HepG2 (cell line): Measurements from ENCODE around the gene CTCF.

Experiments used
- ATF1 ChIP-seq: IDR thresholded peaks from 2 replicates; pipeline ENCODE4 v1.6.1; 2016; ENCODE audit warnings: mild to moderate bottlenecking, control low read depth
- EP300 ChIP-seq, 3 experiments: sonication (generic) in 1 of 3; formaldehyde crosslinking in 1 of 3; IDR thresholded peaks; 2 replicates each; pipeline versions ENCODE4 v1.5.1 to v1.6.1; 2011 to 2020; ENCODE audit warnings: low read depth in 2 of 3, low read length in 2 of 3, borderline replicate concordance in 1 of 3, improper control_type of control experiment in 1 of 3, mild to moderate bottlenecking in 1 of 3, missing genetic modification reagents in 1 of 3, moderate library complexity in 1 of 3
- FOXP1 ChIP-seq, 2 experiments: fragments of 450-650 bp in 1 of 2; IDR thresholded peaks; 2 replicates each; pipeline ENCODE4 v1.6.1; 2017 to 2018; ENCODE audit warnings: antibody characterized with exemption in 1 of 2
- GABPA ChIP-seq, 2 experiments: IDR thresholded peaks; 2 replicates each; pipeline ENCODE4 v1.6.1; 2011 to 2016; ENCODE audit warnings: low read depth in 2 of 2, low read length in 1 of 2, missing biosample characterization in 1 of 2, missing genetic modification characterization in 1 of 2
- HMG20A ChIP-seq: IDR thresholded peaks from 2 replicates; pipeline ENCODE4 v1.6.1; 2016; ENCODE audit warnings: borderline replicate concordance
- HOXA3 ChIP-seq: sonication (generic); formaldehyde crosslinking; IDR thresholded peaks from 2 replicates; pipeline ENCODE4 v1.5.0; 2020; ENCODE audit warnings: missing genetic modification reagents
- POLR2A ChIP-seq, 2 experiments: IDR thresholded peaks; 2 replicates each; pipeline ENCODE4 v1.6.1; 2011; ENCODE audit warnings: low read depth in 2 of 2, low read length in 2 of 2, mild to moderate bottlenecking in 1 of 2, moderate library complexity in 1 of 2; ENCODE audit not compliant: insufficient read depth in 1 of 2
- TBP ChIP-seq: sonication (generic); formaldehyde crosslinking; IDR thresholded peaks from 2 replicates; pipeline ENCODE4 v1.5.0; 2020; ENCODE audit warnings: missing genetic modification reagents
- ZNF296 ChIP-seq: sonication (generic); formaldehyde crosslinking; conservative IDR thresholded peaks from 2 replicates; pipeline ENCODE4 v1.5.0; 2020; ENCODE audit warnings: mild to moderate bottlenecking, missing genetic modification reagents
- TF ChIP-seq, protein P1 (sequence below): sonication (generic); formaldehyde crosslinking; IDR thresholded peaks from 2 replicates; pipeline ENCODE4 v1.8.0; 2022; ENCODE audit warnings: mild to moderate bottlenecking, missing genetic modification reagents, moderate library complexity
- TF ChIP-seq, protein P2 (sequence below): sonication (generic); formaldehyde crosslinking; IDR thresholded peaks from 2 replicates; pipeline ENCODE4 v1.5.0; 2020; ENCODE audit warnings: mild to moderate bottlenecking, missing genetic modification reagents, moderate library complexity

DNA sequence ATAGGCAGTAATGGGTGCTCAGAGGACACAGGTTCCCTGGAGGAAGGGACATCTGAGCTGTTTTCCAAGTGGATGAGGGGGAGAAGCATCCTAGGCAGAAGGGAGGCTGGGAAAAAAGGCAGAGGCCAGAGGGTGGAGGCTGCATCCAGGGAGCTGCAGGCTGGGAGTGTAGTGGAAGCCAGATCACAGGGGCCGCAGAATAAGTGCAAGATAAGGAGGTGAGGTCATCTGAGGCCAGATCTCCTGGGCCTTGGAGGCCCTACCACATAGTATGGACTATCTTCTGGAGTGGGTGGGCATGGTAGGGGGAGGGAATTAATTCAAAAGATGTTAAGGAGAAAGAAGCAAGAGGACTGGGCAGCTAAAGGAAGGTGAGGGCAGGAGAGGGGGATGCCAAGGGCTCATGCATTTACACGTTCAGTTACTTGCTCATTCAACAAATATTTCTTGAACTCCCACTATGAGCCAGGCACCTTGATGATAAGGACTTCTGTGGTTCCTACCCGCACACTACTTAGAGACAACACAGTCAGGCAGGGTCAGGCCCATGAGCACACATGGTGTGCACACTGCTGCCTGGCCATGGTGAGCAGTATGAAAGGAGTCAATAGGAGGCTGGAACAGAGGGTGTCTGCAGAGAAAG is 36.1 kb upstream of the CTCF start:
- TF ChIP-seq HMG20A (CRISPR knock-in tag): no peak
- TF ChIP-seq HOXA3: no peak
- no peak for TF ChIP-seq ZNF296 (CRISPR knock-in tag)
- no peak for TF ChIP-seq GABPA (IDR thresholded peaks at IDR 0.05; ENCODE audit: low read depth, low read length)
- no peak for TF ChIP-seq GABPA (CRISPR knock-in tag; IDR thresholded peaks at IDR 0.05; ENCODE audit: low read depth)
- no peak for TF ChIP-seq POLR2A (IDR thresholded peaks at IDR 0.05; ENCODE audit: insufficient read depth in 1 of 2, low read depth in 2 of 2, low read length in 2 of 2)
- TF ChIP-seq FOXP1 (IDR thresholded peaks at IDR 0.05): no peak
- no peak for TF ChIP-seq FOXP1 (CRISPR knock-in tag; IDR thresholded peaks at IDR 0.05)
- no peak for TF ChIP-seq EP300 (IDR thresholded peaks at IDR 0.05; ENCODE audit: low read depth in 2 of 2, low read length in 2 of 2)
- TF ChIP-seq EP300 (CRISPR knock-in tag; IDR thresholded peaks at IDR 0.05; ENCODE audit: borderline replicate concordance): no peak
- TF ChIP-seq, protein P1, sequence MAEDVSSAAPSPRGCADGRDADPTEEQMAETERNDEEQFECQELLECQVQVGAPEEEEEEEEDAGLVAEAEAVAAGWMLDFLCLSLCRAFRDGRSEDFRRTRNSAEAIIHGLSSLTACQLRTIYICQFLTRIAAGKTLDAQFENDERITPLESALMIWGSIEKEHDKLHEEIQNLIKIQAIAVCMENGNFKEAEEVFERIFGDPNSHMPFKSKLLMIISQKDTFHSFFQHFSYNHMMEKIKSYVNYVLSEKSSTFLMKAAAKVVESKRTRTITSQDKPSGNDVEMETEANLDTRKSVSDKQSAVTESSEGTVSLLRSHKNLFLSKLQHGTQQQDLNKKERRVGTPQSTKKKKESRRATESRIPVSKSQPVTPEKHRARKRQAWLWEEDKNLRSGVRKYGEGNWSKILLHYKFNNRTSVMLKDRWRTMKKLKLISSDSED (CRISPR knock-in tag): no peak
- TF ChIP-seq ATF1 (CRISPR knock-in tag): no peak
- TF ChIP-seq, protein P2, sequence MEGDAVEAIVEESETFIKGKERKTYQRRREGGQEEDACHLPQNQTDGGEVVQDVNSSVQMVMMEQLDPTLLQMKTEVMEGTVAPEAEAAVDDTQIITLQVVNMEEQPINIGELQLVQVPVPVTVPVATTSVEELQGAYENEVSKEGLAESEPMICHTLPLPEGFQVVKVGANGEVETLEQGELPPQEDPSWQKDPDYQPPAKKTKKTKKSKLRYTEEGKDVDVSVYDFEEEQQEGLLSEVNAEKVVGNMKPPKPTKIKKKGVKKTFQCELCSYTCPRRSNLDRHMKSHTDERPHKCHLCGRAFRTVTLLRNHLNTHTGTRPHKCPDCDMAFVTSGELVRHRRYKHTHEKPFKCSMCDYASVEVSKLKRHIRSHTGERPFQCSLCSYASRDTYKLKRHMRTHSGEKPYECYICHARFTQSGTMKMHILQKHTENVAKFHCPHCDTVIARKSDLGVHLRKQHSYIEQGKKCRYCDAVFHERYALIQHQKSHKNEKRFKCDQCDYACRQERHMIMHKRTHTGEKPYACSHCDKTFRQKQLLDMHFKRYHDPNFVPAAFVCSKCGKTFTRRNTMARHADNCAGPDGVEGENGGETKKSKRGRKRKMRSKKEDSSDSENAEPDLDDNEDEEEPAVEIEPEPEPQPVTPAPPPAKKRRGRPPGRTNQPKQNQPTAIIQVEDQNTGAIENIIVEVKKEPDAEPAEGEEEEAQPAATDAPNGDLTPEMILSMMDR (CRISPR knock-in tag): no peak
- TF ChIP-seq TBP: no peak
